ENCODE data around the gene MYO3B.

DNA sequence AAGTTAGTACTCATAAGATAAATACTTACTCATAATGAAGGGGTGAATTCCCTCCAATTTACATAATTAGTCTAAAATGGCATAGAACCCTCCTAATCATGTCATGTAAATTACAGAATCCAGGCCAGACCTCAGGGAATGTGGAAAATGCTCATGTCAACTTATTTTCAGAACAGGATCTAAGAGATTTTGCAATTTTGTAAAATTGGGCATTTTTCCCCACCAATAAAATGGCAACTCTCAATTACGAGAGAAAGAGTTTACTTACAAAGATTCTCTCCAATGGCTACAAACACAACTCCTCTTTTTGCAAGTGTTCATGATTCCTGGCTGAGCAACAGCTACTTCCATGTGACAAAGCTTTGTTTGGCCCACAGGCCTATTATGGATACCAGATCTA is 503.4 kb downstream of the MYO3B start:
- TF ChIP-seq, protein P1, sequence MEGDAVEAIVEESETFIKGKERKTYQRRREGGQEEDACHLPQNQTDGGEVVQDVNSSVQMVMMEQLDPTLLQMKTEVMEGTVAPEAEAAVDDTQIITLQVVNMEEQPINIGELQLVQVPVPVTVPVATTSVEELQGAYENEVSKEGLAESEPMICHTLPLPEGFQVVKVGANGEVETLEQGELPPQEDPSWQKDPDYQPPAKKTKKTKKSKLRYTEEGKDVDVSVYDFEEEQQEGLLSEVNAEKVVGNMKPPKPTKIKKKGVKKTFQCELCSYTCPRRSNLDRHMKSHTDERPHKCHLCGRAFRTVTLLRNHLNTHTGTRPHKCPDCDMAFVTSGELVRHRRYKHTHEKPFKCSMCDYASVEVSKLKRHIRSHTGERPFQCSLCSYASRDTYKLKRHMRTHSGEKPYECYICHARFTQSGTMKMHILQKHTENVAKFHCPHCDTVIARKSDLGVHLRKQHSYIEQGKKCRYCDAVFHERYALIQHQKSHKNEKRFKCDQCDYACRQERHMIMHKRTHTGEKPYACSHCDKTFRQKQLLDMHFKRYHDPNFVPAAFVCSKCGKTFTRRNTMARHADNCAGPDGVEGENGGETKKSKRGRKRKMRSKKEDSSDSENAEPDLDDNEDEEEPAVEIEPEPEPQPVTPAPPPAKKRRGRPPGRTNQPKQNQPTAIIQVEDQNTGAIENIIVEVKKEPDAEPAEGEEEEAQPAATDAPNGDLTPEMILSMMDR (IDR thresholded peaks at IDR 0.05), result no peak
- TF ChIP-seq POLR2A (IDR thresholded peaks at IDR 0.05), result no peak

Data from uterus (tissue), 2 donors.